A549 (cell line): ENCODE data around the gene PTPRK.

Experiments
- BCL3 ChIP-seq: fragments of >200 bp; sonication (Bioruptor Twin); formaldehyde crosslinking; IDR thresholded peaks from 3 replicates; pipeline ENCODE4 v1.6.1; 2016
- CTCF ChIP-seq: fragments of >200 bp; sonication (Bioruptor Twin); formaldehyde crosslinking; IDR thresholded peaks from 3 replicates; pipeline ENCODE4 v1.5.1; 2016
- E2F6 ChIP-seq: IDR thresholded peaks from 2 replicates; pipeline ENCODE4 v1.6.1; 2012; ENCODE audit warnings: low read depth, borderline replicate concordance
- EP300 ChIP-seq, 2 experiments: fragments of >200 bp; sonication (Bioruptor Twin); formaldehyde crosslinking; IDR thresholded peaks; 2 replicates in 1 of 2; 3 replicates in 1 of 2; pipeline ENCODE4 v1.6.1; 2016 to 2017
- JUNB ChIP-seq: fragments of >200 bp; sonication (Bioruptor Twin); formaldehyde crosslinking; IDR thresholded peaks from 2 replicates; pipeline ENCODE4 v1.6.1; 2016
- MAFK ChIP-seq: fragments of 450-650 bp; IDR thresholded peaks from 2 replicates; pipeline ENCODE4 v1.6.1; 2014; ENCODE audit not compliant: partially characterized antibody
- MAX ChIP-seq: IDR thresholded peaks from 2 replicates; pipeline ENCODE4 v1.6.1; 2012
- NPAS2 ChIP-seq: fragments of 250-450 bp; sonication (Bioruptor Pico); IDR thresholded peaks from 2 replicates; pipeline ENCODE4 v1.8.0; 2022; ENCODE audit warnings: mild to moderate bottlenecking, moderate library complexity, borderline replicate concordance
- POLR2A ChIP-seq: IDR thresholded peaks from 2 replicates; pipeline ENCODE4 v1.6.1; 2012; ENCODE audit warnings: mild to moderate bottlenecking, low read length
- REST ChIP-seq: fragments of 200-600 bp; sonication (generic); IDR thresholded peaks from 2 replicates; pipeline ENCODE4 v1.6.1; 2016; ENCODE audit warnings: antibody characterized with exemption, mild to moderate bottlenecking, moderate library complexity
- RFX5 ChIP-seq: fragments of 450-650 bp; IDR thresholded peaks from 2 replicates; pipeline ENCODE4 v1.7.1; 2014; ENCODE audit warnings: antibody characterized with exemption, mild to moderate bottlenecking, moderate library complexity
- ZFP36 ChIP-seq: fragments of 450-650 bp; IDR thresholded peaks from 2 replicates; pipeline ENCODE4 v1.6.1; 2014; ENCODE audit warnings: borderline replicate concordance; ENCODE audit not compliant: partially characterized antibody

- TF ChIP-seq CTCF (no peak), MAFK (no peak), NPAS2 (CRISPR knock-in tag) (no peak), RFX5 (no peak), EP300 (IDR thresholded peaks at IDR 0.05) (no peak), BCL3 (no peak), E2F6 (no peak), REST (no peak), POLR2A (no peak), ZFP36 (no peak), JUNB (no peak), MAX (no peak)
These were observed 122.4 kb downstream of the PTPRK start for GRCh38 chr6:128397996-128398395.
